Left ventricle myocardium inferior (tissue), 1 donor: ENCODE results near the gene ALS2CL. TPM values are rescaled to one million over a fixed set of nuclear protein-coding genes. Genes with fewer than 3 reads are reported as not detected.
A peak's percentile ranks its signal among the peaks of the same experiment; 100 is the strongest.

Source experiments
- DNase-seq: peaks from one replicate; pipeline ENCODE4 v3.0.0-alpha.2; 2020
- H3K27ac ChIP-seq: fragments of 200-600 bp; replicated peaks from 2 replicates; pipeline ENCODE4 v1.8.0; 2021
- H3K27me3 ChIP-seq: fragments of 200-600 bp; 2 replicates; pipeline ENCODE4 v1.8.0; 2021; ENCODE audit warnings: low read depth
- H3K36me3 ChIP-seq: fragments of 200-600 bp; 2 replicates; pipeline ENCODE4 v1.8.0; 2021
- H3K4me1 ChIP-seq: fragments of 200-600 bp; 2 replicates; pipeline ENCODE4 v1.8.0; 2021
- H3K4me3 ChIP-seq: fragments of 200-600 bp; 2 replicates; pipeline ENCODE4 v1.8.0; 2021; ENCODE audit warnings: mild to moderate bottlenecking, moderate library complexity
- H3K9me3 ChIP-seq: fragments of 200-600 bp; replicated peaks from 2 replicates; pipeline ENCODE4 v1.8.0; 2021
- CTCF ChIP-seq: fragments of 200-600 bp; IDR thresholded peaks from 2 replicates; pipeline ENCODE4 v1.8.0; 2021; ENCODE audit warnings: antibody characterized with exemption, mild to moderate bottlenecking, borderline replicate concordance
- intact Hi-C: fragments of 100-400 bp; cut with micrococcal nuclease; formaldehyde crosslinking; loops from one replicate; pipeline ENCODE4 v1.11.0; 2022
- total RNA-seq: library from RNA; stranded (reverse); fragmentation: NEBNext Ultra II Directional; extraction: Animal tissue kit (Norgen Biotek cat#: 25700); gene quantifications from one replicate; pipeline ENCODE4 v1.2.1, GENCODE V29; 2021
- donor health status: DM: no; HTN: yes; CAD: no; lungs with severe emphysema.

ALS2CL gene
- total RNA-seq, 1 donor from 2014 or later: 33.7 TPM

GRCh38 chr3:46639221-46639620 lies 54.3 kb downstream of the ALS2CL start:
- no peak for TF ChIP-seq CTCF
- Histone ChIP-seq H3K27me3 (peaks cover 3% of the 10 kb centered on the region), H3K27ac (no peak overlapping the region), H3K4me3 (no peak overlapping the region), H3K9me3 (peaks cover 21% of the 10 kb centered on the region), H3K4me1 (peaks cover 4% of the 10 kb centered on the region), H3K36me3 (no peaks in the 10 kb centered on the region)
- intact Hi-C loops: no loop called here
- DNase-seq: no peak

- no peak overlapping the region for H3K4me3 ChIP-seq
- H3K27me3 ChIP-seq: no peaks in the 10 kb centered on the region
- H3K36me3 ChIP-seq: no peaks in the 10 kb centered on the region
- H3K4me1 ChIP-seq: peaks cover 16% of the 10 kb centered on the region
- H3K27ac ChIP-seq: no peak overlapping the region
- TF ChIP-seq CTCF: no peak
- no peak for DNase-seq
- peaks cover 7% of the 10 kb centered on the region for H3K9me3 ChIP-seq
- intact Hi-C loops: no loop called here
Measured at GRCh38 chr3:46634856-46635255, 58.6 kb downstream of the ALS2CL start.

GRCh38 chr3:46632792-46633191 lies 60.7 kb downstream of the ALS2CL start:
- no peak for DNase-seq

GRCh38 chr3:46629551-46630517 lies 63.6 kb downstream of the ALS2CL start:
- Histone ChIP-seq H3K27ac (peak overlapping the region; percentile 76), H3K27me3 (no peaks in the 10 kb centered on the region), H3K9me3 (no peaks in the 10 kb centered on the region), H3K36me3 (no peaks in the 10 kb centered on the region), H3K4me1 (peaks cover 24% of the 10 kb centered on the region), H3K4me3 (peak overlapping the region; percentile 52)
- intact Hi-C loops: loop anchor here (2.0 kb wide), 1 partner anchor 141 kb away; no protein-coding TSS in a partner anchor
- peak; percentile 99 for TF ChIP-seq CTCF
- DNase-seq: peak; percentile 84

More at GRCh38 chr3:46632792-46633191, 60.7 kb downstream of the ALS2CL start:
- no peaks in the 10 kb centered on the region for H3K36me3 ChIP-seq
- H3K4me3 ChIP-seq: no peak overlapping the region
- no peaks in the 10 kb centered on the region for H3K9me3 ChIP-seq
- intact Hi-C loops: no loop called here
- H3K27me3 ChIP-seq: no peaks in the 10 kb centered on the region
- TF ChIP-seq CTCF: no peak
- peaks cover 24% of the 10 kb centered on the region for H3K4me1 ChIP-seq
- peak overlapping the region; percentile 16 for H3K27ac ChIP-seq

GRCh38 chr3:46628901-46629369 lies 64.5 kb downstream of the ALS2CL start:
- Histone ChIP-seq H3K9me3 (no peaks in the 10 kb centered on the region), H3K27me3 (no peaks in the 10 kb centered on the region), H3K27ac (peak overlapping the region; percentile 76), H3K4me1 (peaks cover 24% of the 10 kb centered on the region), H3K4me3 (no peak overlapping the region), H3K36me3 (no peaks in the 10 kb centered on the region)
- TF ChIP-seq CTCF: no peak
- no peak for DNase-seq
- intact Hi-C loops: loop anchor here (2.0 kb wide), 1 partner anchor 140 kb away; no protein-coding TSS in a partner anchor
